GM21423 (cell line): ENCODE data around the gene SLC52A1.

Experiments used
- ATAC-seq: cut with Tn5 transposase; IDR thresholded peaks from one replicate; pipeline ENCODE4 v1.9.1; 2021; ENCODE audit warnings: mild to moderate bottlenecking, moderate library complexity; ENCODE audit not compliant: unreplicated experiment

SLC52A1 gene

GRCh38 chr17:4994081-4994595, 41.1 kb downstream of the SLC52A1 start:
- ATAC-seq = no peak

DNA sequence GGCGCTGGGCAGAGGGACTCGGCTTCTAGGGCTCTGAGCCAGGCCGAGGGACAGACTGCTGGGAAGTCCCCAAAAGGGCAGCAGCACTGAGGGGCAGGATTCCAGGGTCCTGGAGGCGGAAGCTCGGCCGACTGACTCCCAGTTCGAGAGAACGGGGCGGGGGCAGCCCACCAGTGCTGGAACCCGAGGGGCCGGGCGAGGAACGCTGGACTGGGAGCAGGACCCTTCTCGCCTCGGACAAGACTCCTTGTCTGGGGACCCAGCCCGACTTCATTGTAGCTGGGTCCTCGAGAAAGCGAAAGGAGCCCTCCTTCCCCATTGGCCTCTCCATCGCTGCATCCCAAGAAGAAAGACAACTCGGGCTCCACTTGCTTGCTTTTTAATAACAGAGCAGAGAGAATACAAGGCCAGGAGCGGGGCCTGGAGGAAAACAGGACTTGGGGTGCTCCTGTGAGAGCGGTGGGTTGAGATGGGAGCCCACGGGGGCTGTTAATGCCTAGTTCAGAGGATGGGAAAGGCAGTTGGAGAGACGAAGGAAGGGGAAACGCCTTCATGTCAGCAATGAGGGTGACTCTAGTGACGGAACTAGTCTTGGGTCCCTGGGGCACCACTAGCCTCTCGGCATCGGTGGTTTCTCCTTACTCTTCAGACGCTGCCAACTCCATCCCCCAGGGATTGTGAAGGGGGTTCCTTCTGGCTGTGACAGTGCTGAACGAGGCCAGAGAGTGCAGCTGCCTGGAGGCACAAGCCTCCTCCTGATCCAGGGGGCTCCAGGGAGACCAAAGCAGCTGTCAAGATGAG, 47.3 kb downstream of the SLC52A1 start:
- peak; percentile 6 for ATAC-seq

- ATAC-seq = peak; percentile 65
These were observed 48.1 kb downstream of the SLC52A1 start, which contains the start of gene CAMTA2 for GRCh38 chr17:4986951-4987766. Gene CAMTA2 (minus strand): TSS chr17:4987675. CDS start chr17:4986222, 1,453 bp downstream.

- no peak for ATAC-seq
These were observed 48.8 kb downstream of the SLC52A1 start for GRCh38 chr17:4986403-4986802.
